Breast epithelium (tissue), 3 donors: ENCODE results near the gene ZNF366.

Experiments used
- CTCF ChIP-seq, 3 donors: fragments of 450-650 bp; IDR thresholded peaks; one replicate each; pipeline ENCODE4 v1.5.1; 2016 to 2017; ENCODE audit warnings: antibody characterized with exemption in 3 of 3, mild to moderate bottlenecking in 3 of 3, moderate library complexity in 3 of 3
- POLR2A ChIP-seq: fragments of 450-650 bp; IDR thresholded peaks from one replicate; pipeline ENCODE4 v1.6.1; 2016; ENCODE audit warnings: antibody characterized with exemption, mild to moderate bottlenecking, moderate library complexity
- POLR2AphosphoS5 ChIP-seq, 3 donors: sonication (generic); formaldehyde crosslinking; IDR thresholded peaks; one replicate each; pipeline ENCODE4 v1.6.1; 2017; ENCODE audit warnings: antibody characterized with exemption in 3 of 3

- TF ChIP-seq CTCF (IDR thresholded peaks at IDR 0.05) (no peak), POLR2A (no peak), POLR2AphosphoS5 (IDR thresholded peaks at IDR 0.05) (no peak)
These were observed 35.5 kb upstream of the ZNF366 start for GRCh38 chr5:72542695-72543094.
